GM21737 (cell line): ENCODE measurements around the gene CCNL1.

Experiments
- ATAC-seq: cut with Tn5 transposase; IDR thresholded peaks from one replicate; pipeline ENCODE4 v1.9.1; 2021; ENCODE audit warnings: mild to moderate bottlenecking, moderate library complexity; ENCODE audit not compliant: unreplicated experiment

Gene CCNL1

DNA sequence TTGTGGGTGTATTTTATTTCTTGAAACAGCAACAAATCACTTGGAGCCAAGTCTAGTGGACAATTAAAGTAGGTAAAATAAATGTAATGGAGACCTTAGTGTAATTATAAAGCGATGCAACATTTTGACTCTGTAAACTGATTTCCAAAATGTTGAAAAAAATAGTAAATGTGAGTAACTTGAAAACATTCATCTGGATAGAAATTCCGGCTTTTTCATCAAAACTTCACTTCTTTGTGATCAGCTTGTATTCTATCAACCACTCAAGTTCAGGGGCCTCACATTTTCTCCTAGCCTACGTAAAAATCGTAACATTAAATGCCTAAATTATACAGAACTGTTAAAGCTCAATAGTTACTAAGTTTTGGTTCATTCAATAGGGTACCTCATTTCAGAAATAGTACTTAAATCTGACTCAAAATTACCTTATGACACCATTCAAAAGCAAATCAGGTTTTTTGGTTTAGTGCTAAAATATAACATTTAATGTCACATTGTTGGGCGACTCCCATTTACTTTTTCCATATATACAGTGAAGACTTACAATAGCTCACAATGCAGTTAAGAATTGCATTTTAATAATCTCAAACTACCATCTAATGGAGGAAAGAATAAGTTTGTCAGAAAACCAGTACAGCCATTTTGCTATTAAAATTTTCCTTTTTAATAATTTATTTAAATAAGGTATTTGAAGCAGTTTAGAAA is 12.7 kb downstream of the CCNL1 start:
- no peak for ATAC-seq

DNA sequence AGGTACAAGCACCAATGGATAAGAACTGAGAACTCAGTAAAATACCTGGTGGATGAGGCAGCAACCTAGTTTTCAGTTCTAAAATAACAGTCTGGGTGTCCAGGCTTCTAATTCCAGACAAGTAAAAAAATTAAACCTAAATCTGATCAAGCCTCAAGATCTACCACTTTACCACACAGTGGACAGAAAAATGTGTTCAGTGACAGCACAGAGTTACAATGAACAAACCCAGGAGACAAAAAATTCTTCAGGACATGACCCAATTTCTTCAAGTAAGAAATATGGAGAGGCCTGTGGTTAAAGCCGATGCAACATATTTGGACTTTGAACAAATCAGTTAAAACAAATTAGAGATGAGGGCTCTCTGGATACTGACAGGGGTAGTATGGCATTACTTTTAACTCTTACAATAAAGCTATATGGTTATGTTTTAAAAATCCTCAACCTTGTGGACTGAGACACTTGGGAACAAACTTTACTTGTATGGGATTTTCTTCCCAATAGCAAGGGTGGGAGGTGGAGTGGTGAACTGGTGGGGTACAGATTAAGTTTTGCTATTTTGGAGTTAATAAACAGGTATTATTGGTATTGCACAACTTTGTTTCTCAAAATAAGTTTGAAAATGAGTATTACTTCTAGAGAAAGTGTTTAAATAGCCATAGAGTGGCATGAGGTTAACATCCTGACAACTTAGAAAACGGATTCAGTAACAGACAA is 14.2 kb downstream of the CCNL1 start:
- no peak for ATAC-seq

DNA sequence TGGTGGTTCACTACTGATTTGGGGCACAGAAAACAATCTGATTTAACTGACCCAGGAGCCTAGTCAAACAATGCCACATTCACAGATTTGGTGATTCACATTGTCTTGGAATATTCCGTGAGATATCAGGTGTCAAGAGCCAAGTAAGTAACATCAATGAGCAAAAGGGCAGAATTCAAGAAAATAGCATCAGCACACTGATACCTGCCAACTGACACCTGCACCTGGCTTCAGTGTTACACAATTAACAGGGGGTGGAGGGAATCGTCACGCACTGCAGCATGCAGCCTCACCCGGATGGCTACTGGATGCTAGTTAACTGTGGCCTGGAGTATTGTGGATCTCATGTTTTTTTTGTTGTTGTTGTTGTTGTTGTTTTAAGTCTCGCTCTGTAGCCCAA is 17.6 kb downstream of the CCNL1 start:
- ATAC-seq: no peak

DNA sequence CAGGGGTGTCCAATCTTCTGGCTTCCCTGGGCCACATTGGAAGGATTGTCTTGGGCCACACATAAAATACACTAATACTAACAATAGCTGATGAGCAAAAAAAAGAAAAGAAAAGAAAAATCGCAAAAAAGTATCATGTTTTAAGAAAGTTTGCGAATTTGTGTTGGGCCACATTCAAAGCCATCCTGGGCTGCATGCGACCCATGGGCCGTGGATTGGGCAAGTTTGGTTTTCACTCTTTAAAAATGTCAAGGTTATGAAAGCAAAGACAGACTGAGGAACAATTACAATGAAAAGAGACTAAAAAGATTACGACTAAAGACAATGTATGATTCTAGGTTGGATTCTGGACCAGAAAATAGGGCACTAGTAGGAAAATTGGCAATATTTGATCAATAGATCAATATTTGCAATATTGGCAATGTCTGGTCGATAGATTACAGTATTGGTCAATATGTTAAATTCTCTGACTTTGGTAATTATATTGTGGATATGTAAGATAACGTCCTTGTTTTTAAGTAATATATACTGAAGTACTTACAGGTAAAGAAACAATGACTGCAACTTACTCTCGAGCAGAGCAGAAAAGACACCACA is 19.9 kb downstream of the CCNL1 start:
- no peak for ATAC-seq

DNA sequence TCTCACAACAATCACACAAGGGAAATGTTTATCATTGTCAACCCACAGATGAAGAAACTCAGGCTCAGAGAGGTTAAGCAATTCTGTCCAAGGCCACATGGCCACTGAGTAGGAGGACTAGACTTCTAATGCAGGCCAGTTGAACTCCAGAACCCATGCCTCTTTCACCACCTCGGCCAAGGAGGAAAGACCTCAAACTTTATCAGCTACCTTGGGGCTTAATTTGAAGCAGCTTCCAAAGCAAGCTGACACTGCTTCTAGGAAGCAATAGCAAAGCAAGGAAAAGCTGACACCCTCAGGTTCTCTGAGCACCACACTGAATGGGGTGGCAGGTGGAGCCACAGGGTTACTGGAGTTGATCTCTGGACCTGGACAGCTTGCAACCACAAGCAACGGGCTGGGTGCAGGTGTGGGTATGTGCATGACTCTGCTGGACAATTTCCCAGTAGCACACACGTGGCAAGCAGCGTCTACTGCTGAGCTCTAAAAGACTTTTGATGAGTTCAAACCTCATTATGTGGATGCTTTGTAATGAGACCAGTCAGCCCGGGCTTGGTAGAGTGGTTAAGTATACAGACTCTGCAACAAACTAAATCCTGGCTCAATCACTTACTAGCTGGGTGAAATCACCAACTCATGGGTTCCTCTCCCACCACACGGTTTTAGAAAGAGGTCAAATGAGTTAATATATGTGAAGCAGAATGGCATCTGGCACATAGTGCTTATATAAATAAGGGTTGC is 23.1 kb downstream of the CCNL1 start:
- ATAC-seq: no peak

DNA sequence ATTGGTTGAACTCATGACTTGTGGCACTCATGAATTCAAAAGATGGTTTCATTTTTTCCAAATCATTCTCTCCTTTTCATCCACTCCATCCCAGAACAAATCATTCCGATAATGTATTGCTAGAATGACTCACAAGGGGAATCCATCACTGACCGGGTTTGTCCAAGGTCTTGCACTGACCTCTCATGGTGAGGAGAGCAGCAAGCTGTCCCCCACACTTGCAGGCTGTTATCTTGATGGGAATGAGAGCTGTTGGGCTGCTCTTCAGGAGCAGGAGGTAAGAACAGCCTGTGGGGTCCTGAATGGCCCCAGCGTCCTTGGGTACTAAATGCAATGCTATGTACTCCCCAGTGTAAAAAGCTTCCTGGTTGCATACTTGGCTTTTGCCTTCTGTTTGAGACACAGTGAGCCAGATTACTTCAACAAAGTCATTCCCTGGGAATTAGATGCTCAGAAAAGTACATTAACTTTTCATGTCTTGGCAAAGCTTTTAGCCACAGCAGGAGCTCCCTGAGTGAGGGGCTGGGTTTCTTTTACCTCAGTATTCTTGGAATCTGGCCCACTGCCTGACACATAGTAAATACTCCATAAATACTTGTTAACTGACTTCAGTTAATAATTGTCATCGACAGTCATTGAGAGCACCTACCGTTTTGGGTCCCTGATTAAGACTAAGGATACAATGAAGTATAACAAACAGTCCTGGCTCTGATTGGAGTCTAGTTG is 24.1 kb downstream of the CCNL1 start:
- ATAC-seq: no peak

DNA sequence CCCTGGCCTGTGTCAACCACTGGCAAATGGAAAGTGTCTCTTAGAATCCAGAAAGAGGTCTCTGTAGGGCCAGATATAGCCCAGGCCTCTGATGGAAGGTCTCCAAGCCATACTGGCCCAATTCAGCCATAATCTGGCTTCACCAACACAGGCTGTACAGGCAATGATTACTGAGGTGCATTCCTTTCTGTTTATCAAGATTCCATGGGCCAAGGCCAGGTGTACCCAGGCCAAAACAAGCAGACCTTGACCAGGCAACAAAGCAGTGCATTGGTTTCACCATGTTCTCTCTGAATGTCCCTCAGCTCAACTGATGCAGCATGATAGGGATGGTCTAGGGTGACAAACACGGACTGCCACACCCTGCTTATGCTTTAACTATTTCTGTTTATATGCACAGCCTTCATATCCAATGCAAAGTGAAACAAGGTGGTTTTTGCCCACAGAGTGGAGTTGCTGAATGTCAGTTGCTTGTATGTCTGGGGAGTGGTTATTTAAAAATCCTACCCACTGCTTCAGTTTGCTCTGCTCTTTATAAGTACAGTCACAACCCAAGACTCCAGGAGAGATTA is 25.2 kb downstream of the CCNL1 start:
- ATAC-seq: peak; percentile 39

DNA sequence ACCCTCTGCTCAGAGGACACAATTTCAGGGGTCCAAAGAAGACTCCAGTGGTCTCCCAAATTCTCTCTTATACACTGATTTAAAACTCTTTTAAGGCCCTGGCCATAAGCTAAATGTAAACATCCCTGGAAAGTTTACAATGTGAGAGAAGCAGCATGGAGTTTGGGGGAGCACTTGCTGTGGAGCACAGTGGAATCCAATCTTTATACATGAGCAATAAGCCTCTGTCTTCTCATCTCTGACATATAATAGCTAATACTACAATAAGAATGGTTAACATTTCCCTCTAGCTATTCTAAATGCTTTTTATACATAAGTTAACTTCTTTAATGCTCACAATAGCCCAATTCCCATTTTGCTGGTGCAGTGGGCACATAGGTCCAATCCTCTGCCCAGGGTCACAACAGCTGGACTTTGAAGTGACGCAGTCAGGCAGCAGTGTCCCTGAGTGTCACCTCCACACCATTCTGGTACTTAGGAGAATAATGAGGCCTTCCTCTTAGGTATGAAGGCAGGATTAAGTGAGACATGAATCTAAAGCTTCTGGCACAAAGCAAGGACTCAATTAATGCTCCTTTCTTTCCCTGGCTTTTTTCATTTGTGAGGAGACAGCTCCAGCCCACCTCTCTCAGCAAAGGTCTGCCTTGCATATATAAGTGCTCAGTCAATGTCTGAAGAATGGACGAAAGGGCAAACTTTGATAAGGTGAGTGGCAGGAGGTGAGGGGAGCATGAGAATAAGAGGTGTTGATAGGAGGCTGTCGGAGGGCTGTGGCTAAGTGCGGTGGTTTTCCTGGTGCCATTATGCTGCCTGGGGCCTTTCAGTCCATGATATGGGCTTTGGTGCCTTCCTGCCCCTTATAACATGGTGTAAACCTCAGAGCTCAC is 26.3 kb downstream of the CCNL1 start:
- ATAC-seq: no peak

DNA sequence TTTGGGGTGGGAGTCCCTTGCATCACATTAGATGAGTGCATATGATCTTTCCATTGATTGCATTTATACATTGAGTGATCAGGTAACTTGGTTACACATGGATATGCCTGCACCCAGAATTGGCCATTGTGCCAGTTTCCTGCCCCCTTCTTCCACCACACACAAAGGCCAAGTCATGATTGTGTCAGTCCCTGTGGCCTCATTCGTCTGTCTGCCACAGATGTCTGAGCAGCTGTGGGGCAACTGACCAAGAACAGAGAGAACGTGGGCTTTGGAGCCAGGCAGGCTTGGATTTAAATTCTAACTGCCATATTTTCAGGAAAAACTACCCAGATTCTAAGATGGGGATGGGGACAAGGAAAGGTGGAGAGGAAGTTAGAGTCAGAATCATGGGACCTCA is 27.0 kb downstream of the CCNL1 start:
- no peak for ATAC-seq

DNA sequence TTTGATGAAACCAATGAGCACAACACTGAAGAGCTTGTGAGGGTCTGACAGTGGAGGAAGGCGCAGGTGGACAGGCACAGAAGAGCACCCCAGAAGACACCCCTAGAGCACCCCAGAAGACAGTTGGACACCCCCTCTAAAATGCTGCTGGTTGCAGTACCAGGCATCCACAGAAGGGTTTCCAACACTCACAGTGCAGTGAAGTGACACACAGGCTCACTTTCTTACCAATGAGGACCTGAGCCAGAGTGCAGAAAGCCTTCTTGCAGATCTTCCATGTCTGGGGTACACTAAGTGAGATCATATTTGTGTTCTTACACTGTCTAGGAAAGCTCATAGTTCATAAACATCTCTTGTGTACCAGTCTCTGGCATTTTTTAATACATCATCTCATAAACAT is 27.6 kb downstream of the CCNL1 start:
- no peak for ATAC-seq

DNA sequence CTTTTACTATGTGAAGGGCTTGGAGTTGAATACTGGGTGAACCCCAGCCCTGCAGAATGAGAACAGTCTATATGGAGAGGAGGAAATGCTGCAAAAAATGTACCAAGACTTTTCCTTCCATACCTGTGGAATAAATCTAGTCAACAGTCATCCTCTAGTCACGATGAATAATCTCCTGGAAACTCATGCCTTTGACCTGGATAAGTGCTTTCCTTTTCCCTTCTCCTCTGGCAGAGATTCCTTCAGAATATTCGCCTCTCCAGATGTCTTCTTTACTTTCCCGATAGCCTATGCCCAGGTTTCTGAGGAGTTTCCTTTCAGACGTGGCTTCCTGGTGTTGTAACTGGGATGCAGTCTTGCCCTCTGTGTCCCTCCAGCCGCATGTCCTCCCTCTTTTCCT is 28.1 kb downstream of the CCNL1 start:
- no peak for ATAC-seq

DNA sequence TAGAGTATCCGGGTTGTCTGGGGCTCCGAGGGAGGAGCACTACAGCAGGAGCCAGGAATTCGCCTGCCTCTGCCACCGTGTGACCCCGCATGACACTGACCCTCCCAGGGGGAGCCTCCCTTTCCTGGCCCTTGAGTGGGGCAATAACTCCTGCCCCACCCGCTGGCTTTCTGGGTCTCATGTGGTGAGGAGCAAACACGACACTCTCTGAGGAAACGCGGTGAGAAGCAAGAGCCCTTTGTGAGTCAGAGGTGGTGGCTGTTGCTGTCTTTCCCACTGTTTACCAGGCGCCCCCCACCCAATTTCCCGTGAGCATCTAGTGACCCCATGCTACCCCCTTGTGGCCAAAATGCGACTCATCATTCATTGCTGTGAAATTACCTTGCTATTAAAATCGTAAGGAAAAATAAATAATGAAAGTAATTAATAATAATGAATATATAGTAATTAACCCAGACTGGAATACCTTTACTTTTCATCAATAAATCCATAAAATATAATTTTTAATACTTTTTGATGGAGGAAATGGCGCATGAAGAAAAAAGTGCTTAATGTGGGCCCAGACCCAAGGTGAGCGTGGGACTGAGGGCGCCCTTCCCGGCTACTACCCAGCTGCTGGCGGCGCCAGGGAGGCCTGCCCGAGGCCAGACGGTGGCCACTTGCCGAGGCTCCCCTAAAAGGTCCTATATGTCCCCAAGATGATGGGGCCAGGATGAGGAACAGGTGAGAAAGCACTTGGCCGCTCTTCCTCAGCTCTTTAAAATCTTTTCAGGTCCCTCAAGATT is 29.3 kb downstream of the CCNL1 start:
- no peak for ATAC-seq

DNA sequence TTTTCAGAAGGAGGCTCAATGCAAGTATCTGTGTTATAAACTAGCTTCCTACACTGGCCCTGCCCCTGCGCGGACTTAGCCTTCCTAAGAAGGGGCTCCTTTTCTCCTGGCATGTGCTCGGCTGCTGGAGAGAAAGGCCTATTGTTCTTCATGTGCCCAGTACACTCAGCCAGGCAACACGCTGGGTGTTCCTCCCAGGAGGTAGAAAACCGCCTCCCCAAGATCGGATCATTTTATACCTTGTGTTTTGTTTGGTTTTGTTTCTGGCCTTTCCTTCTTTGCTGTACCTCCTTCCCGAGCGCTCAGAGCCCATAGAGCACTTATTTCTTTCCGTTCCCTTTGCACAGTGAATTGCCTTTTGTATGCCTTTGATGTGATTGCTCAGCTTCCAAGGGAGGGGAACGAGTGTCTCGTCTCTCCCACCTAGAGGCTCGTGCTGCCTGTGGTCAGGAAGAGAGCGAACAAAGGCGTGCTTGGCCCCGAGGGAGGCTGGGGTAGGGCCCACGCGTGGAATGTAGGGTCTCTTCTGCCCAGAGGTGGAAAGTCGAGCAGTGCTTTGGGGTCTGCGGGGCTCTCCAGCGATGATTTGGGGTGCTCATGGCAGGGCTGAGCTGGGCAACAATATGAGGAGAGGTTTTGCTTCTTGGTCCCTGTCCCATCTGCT is 30.0 kb downstream of the CCNL1 start:
- no peak for ATAC-seq

DNA sequence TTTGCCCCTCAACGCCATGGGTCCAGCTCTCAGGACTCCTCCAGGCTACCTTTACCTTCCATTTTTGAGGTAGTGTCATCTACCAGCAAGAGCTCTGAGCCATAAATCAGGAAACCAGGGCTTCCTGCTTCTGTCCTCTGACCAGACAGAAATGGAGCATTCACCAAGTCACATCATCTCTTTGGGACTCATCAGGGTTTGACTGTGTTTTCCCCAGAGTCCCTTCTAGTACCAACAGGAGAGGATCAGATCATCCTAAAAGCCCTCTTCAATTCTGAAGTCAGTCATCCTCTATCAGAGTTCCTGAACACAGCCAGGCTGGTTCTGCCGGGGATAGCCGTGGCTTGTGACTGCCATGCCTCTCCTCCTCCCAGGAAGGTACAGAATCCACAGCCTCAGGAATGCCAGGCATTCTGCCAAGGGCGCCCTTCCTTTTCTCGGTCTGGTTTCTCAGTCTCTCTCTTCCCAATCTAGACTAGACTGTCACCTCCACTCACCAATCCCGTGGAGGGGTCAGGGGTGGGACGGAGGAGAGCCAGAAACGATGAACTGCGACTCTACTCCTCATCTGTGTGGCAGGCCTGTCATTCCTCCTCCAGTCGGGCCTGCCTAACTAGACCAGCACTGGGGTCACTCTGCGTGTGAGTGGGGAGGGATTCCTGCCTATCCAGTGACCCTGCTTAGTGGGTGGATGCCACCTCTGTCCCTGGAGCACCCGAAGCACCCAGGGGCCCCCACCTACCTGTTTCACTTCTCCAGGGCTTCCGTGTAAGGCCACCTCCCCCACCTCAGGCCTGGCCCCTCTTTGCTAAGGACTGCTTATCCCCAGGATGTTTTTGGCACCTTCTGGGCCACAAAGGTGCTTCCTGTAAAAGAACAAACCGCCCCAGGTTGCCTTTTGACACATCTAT is 30.9 kb downstream of the CCNL1 start:
- ATAC-seq: no peak

DNA sequence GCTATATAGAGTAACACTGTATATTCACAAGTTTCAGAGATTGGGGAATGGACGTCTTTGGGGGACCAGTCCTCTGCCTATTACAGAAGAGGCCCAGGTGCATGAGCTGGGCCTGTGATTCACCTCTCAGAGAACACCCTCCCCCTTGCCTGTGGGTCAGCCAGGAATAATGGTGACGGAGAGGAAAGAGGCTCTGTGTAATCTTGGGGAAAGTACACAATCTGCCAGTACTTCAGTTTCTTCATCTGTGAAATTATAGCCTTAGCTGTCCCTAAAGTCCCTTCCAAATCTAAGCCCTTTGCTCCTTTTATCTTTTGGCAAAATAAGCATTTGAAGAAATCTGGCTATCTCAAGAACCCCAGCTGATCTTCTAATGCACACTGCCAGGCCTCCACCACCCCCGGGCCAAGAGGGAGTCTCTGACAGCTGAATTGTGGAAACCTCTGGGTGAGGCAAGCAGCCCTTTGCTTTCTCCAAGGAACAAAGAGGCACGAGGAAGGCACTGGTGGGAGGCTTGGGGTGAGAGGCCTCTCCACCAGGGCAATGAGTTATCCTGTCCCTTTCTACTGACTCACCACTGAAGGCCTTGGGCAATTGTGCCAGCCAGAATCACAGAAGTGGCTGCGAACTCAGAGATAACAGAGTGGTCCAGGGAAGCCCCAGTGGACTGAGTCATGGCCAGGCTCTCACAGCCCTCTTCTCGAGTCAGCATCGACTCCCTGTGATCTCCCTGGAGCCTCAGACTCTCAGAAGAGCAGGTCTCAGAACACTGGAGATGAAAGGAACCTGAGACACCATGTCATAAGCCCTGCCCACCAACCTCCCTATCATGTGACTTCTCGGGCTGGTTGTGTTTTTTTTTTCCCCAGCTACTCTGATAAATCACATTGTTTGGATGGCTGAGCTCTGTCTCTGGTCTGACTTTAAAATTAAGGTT is 31.8 kb downstream of the CCNL1 start:
- ATAC-seq: no peak

DNA sequence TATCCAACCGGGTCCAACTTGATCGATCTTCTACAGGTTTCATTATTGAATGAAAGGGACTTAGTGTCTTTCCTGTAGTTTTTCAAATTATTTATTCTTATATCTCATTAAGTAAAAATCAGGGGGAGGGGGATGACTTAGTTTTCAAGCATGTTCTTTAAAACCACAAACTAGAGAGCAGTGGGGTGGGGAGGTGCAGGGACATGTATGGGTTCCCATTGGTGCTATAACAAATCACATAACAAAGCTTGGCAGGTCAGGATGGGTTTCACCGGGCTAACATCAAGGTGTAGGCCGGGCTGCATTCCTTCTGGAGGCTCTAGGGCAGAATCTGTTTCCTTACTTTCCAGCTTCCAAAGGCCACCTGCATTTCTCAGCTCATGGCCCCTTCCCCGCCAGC is 32.7 kb downstream of the CCNL1 start:
- no peak for ATAC-seq
